HFFc6 (cell line): ENCODE results near the gene CST7. TPM values are rescaled to one million over a fixed set of nuclear protein-coding genes. Genes with fewer than 3 reads are reported as not detected.

ENCODE experiments used
- DNase-seq: peaks from one replicate; pipeline ENCODE4 v3.0.0-alpha.2; 2018
- H3K27ac Mint-ChIP-seq: 2 replicates; pipeline ENCODE4 v1.8.0; 2020; ENCODE audit warnings: mild to moderate bottlenecking, mixed read lengths
- H3K27me3 Mint-ChIP-seq: 2 replicates; pipeline ENCODE4 v1.8.0; 2021; ENCODE audit warnings: mild to moderate bottlenecking, moderate library complexity, mixed read lengths; ENCODE audit not compliant: insufficient read depth
- H3K36me3 Mint-ChIP-seq: 2 replicates; pipeline ENCODE4 v1.8.0; 2021; ENCODE audit warnings: low read depth, mixed read lengths
- H3K4me1 Mint-ChIP-seq: 2 replicates; pipeline ENCODE4 v1.8.0; 2020; ENCODE audit warnings: low read depth, mixed read lengths
- H3K4me3 Mint-ChIP-seq: 2 replicates; pipeline ENCODE4 v1.8.0; 2020; ENCODE audit warnings: mild to moderate bottlenecking, moderate library complexity, mixed read lengths
- H3K9me3 Mint-ChIP-seq: 2 replicates; pipeline ENCODE4 v1.8.0; 2020; ENCODE audit warnings: mild to moderate bottlenecking, mixed read lengths
- CTCF ChIP-seq: fragments of 200-600 bp; sonication (generic); IDR thresholded peaks from 2 replicates; pipeline ENCODE4 v1.5.0; 2021; ENCODE audit warnings: antibody characterized with exemption, mild to moderate bottlenecking
- total RNA-seq, 6 experiments: library from RNA; stranded (reverse); fragmentation: NEBNext Ultra II Directional; extraction: Animal tissue kit (Norgen Biotek cat#: 25700); gene quantifications; 2 replicates in 1 of 6; 3 replicates in 5 of 6; pipeline ENCODE4 v1.2.3, GENCODE V29; 2021

CST7 gene
- total RNA-seq, 6 experiments from 2014 or later, result not detected

- peaks cover 47% of the 10 kb centered on the region for H3K36me3 Mint-ChIP-seq
- TF ChIP-seq CTCF, result no peak
Observed at GRCh38 chr20:24971376-24972101, 22.5 kb downstream of the CST7 start.

GRCh38 chr20:24972341-24972740, 23.3 kb downstream of the CST7 start:
- Mint-ChIP-seq H3K9me3 (peaks cover 8% of the 10 kb centered on the region), H3K36me3 (peaks cover 55% of the 10 kb centered on the region), H3K4me3 (no peak overlapping the region), H3K4me1 (peaks cover 6% of the 10 kb centered on the region), H3K27me3 (no peaks in the 10 kb centered on the region), H3K27ac (no peak overlapping the region)
- TF ChIP-seq CTCF, result no peak
- DNase-seq, result no peak

More at GRCh38 chr20:24971376-24972101, 22.5 kb downstream of the CST7 start:
- Mint-ChIP-seq H3K4me1 (peaks cover 6% of the 10 kb centered on the region), H3K4me3 (no peak overlapping the region), H3K27ac (no peak overlapping the region), H3K27me3 (no peaks in the 10 kb centered on the region), H3K9me3 (peaks cover 6% of the 10 kb centered on the region)
- DNase-seq, result no peak

- Mint-ChIP-seq H3K27me3 (no peaks in the 10 kb centered on the region; the same call in 1 of the 2 replicates), H3K9me3 (peaks cover 26% of the 10 kb centered on the region)
- no peak for TF ChIP-seq CTCF
Observed at GRCh38 chr20:24977336-24977735, 28.3 kb downstream of the CST7 start.

GRCh38 chr20:24977797-24978196, 28.7 kb downstream of the CST7 start:
- no peak overlapping the region for H3K27ac Mint-ChIP-seq
- H3K4me1 Mint-ChIP-seq, result peaks cover 11% of the 10 kb centered on the region
- no peak for TF ChIP-seq CTCF
- no peaks in the 10 kb centered on the region; the same call in 1 of the 2 replicates for H3K27me3 Mint-ChIP-seq
- peaks cover 92% of the 10 kb centered on the region for H3K36me3 Mint-ChIP-seq
- H3K9me3 Mint-ChIP-seq, result peaks cover 26% of the 10 kb centered on the region
- DNase-seq, result no peak
- H3K4me3 Mint-ChIP-seq, result no peak overlapping the region

More at GRCh38 chr20:24977336-24977735, 28.3 kb downstream of the CST7 start:
- H3K4me3 Mint-ChIP-seq, result no peak overlapping the region
- no peak overlapping the region for H3K27ac Mint-ChIP-seq
- H3K36me3 Mint-ChIP-seq, result peaks cover 87% of the 10 kb centered on the region
- H3K4me1 Mint-ChIP-seq, result peaks cover 11% of the 10 kb centered on the region
- DNase-seq, result no peak

- DNase-seq, result no peak
- no peak for TF ChIP-seq CTCF
- H3K9me3 Mint-ChIP-seq, result peaks cover 26% of the 10 kb centered on the region
- peaks cover 94% of the 10 kb centered on the region for H3K36me3 Mint-ChIP-seq
- no peak overlapping the region for H3K27ac Mint-ChIP-seq
- H3K4me3 Mint-ChIP-seq, result no peak overlapping the region
- H3K4me1 Mint-ChIP-seq, result peaks cover 11% of the 10 kb centered on the region
- H3K27me3 Mint-ChIP-seq, result no peaks in the 10 kb centered on the region; the same call in 1 of the 2 replicates
Observed at GRCh38 chr20:24978513-24978912, 29.4 kb downstream of the CST7 start.
